ENCODE results near the gene MLX.

Gene MLX

DNA sequence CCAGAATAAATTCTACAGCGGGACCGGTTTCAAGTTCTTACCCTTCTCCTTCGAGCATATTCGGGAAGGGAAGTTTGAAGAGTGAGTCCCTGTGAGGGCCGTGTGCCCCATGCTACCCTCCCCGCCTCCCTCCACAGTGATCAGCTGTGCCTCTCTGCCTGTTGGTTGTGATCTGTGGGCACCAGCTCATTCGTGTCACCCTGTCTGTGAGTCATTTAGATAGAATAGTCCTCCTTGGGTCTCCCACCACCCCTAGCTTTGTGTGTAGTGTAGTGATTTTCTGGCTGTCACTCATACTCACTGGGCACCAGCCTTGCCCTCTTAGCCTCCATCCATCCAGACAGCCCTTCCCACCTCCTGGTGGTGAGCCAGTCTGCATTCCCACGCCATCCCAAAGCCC lies 45.9 kb upstream of the MLX start:
- H4K20me1 ChIP-seq (ENCODE audit: insufficient read depth, low read length) = no peaks in the 10 kb centered on the region
- no peaks in the 10 kb centered on the region for H3K79me2 ChIP-seq (ENCODE audit: low read length)
- no peaks in the 10 kb centered on the region for H3K9me3 ChIP-seq (replicated peaks; ENCODE audit: insufficient read depth, low read length)
- no peak for DNase-seq
- H3K4me1 ChIP-seq (ENCODE audit: low read length) = no peaks in the 10 kb centered on the region
- H3K9ac ChIP-seq (ENCODE audit: low read length) = no peak overlapping the region
- H3K27me3 ChIP-seq (replicated peaks; ENCODE audit: insufficient read depth, low read length) = no peaks in the 10 kb centered on the region
- H3F3A ChIP-seq (ENCODE audit: insufficient read depth, low read length) = no peaks in the 10 kb centered on the region
- H3K4me2 ChIP-seq (ENCODE audit: low read depth, low read length) = no peak overlapping the region
- H3K27ac ChIP-seq (ENCODE audit: low read length) = no peak overlapping the region
- H3K4me3 ChIP-seq (ENCODE audit: low read length) = no peak overlapping the region
- H2AFZ ChIP-seq (ENCODE audit: low read length) = no peak overlapping the region
- TF ChIP-seq CTCF (IDR thresholded peaks at IDR 0.05; ENCODE audit: low read length) (no peak), EZH2phosphoT487 (IDR thresholded peaks at IDR 0.05; ENCODE audit: low read length) (no peak), EZH2 (optimal IDR thresholded peaks at IDR 0.05; ENCODE audit: low read depth, low read length) (no peak)
- no peaks in the 10 kb centered on the region for H3K36me3 ChIP-seq (replicated peaks; ENCODE audit: insufficient read depth, low read length)
- no peaks in the 10 kb centered on the region for H3K9me2 ChIP-seq (replicated peaks; ENCODE audit: insufficient read depth, low read length)

GRCh38 chr17:42521666-42522262 lies 45.1 kb upstream of the MLX start:
- Histone ChIP-seq H3K9ac (ENCODE audit: low read length) (no peak overlapping the region), H3K36me3 (replicated peaks; ENCODE audit: insufficient read depth, low read length) (no peaks in the 10 kb centered on the region), H3K4me3 (ENCODE audit: low read length) (no peak overlapping the region), H3K9me2 (replicated peaks; ENCODE audit: insufficient read depth, low read length) (no peaks in the 10 kb centered on the region), H3K79me2 (ENCODE audit: low read length) (no peaks in the 10 kb centered on the region), H3K9me3 (replicated peaks; ENCODE audit: insufficient read depth, low read length) (no peaks in the 10 kb centered on the region), H3K4me2 (ENCODE audit: low read depth, low read length) (no peak overlapping the region), H3K27ac (ENCODE audit: low read length) (no peak overlapping the region), H3K27me3 (replicated peaks; ENCODE audit: insufficient read depth, low read length) (no peaks in the 10 kb centered on the region), H3F3A (ENCODE audit: insufficient read depth, low read length) (no peaks in the 10 kb centered on the region), H4K20me1 (ENCODE audit: insufficient read depth, low read length) (no peaks in the 10 kb centered on the region), H3K4me1 (ENCODE audit: low read length) (no peaks in the 10 kb centered on the region), H2AFZ (ENCODE audit: low read length) (no peak overlapping the region)
- TF ChIP-seq CTCF (IDR thresholded peaks at IDR 0.05; ENCODE audit: low read length) (no peak), EZH2phosphoT487 (IDR thresholded peaks at IDR 0.05; ENCODE audit: low read length) (no peak), EZH2 (optimal IDR thresholded peaks at IDR 0.05; ENCODE audit: low read depth, low read length) (no peak)
- DNase-seq = no peak

DNA sequence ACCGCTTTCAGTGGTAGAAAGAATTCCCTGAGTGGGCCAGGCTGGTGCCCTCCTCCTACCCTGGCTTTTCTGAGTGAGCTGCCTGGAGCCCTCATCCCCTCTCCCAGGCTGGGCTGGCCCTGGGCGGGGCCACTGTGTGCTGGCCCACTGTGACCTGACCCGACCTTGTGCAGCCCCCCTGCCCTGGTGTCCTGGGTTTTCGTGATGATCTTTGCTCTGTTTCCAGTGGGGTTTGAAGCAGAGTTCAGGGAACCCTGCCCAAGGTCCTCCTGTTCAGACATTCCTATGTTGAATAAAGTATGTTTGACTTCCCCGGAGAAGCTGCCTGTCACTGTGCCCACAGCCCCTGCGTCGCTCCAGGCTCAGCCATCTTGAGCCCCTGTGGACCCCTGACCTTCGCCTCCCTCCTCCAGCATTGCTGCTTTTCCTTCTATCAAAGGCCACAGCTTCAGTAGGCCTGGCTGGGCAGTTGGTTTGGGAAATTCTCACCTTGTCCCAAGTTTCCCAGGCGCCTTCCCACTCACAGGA lies 44.6 kb upstream of the MLX start:
- Histone ChIP-seq H3K4me1 (ENCODE audit: low read length) (no peaks in the 10 kb centered on the region), H3K27me3 (replicated peaks; ENCODE audit: insufficient read depth, low read length) (no peaks in the 10 kb centered on the region), H3K79me2 (ENCODE audit: low read length) (no peaks in the 10 kb centered on the region), H3K4me3 (ENCODE audit: low read length) (no peak overlapping the region), H3K9me3 (replicated peaks; ENCODE audit: insufficient read depth, low read length) (no peaks in the 10 kb centered on the region), H3K9me2 (replicated peaks; ENCODE audit: insufficient read depth, low read length) (no peaks in the 10 kb centered on the region), H3F3A (ENCODE audit: insufficient read depth, low read length) (no peaks in the 10 kb centered on the region), H3K9ac (ENCODE audit: low read length) (no peak overlapping the region), H4K20me1 (ENCODE audit: insufficient read depth, low read length) (no peaks in the 10 kb centered on the region), H3K36me3 (replicated peaks; ENCODE audit: insufficient read depth, low read length) (no peaks in the 10 kb centered on the region), H2AFZ (ENCODE audit: low read length) (no peak overlapping the region), H3K27ac (ENCODE audit: low read length) (no peak overlapping the region), H3K4me2 (ENCODE audit: low read depth, low read length) (no peak overlapping the region)
- TF ChIP-seq CTCF (IDR thresholded peaks at IDR 0.05; ENCODE audit: low read length) = no peak
- TF ChIP-seq EZH2 (optimal IDR thresholded peaks at IDR 0.05; ENCODE audit: low read depth, low read length) = no peak
- TF ChIP-seq EZH2phosphoT487 (IDR thresholded peaks at IDR 0.05; ENCODE audit: low read length) = no peak
- DNase-seq = no peak
